ENCODE data around the gene FBXL7. TPM values are rescaled to one million over a fixed set of nuclear protein-coding genes. Genes with fewer than 3 reads are reported as not detected.

FBXL7 gene
- total RNA-seq, 4 donors from 2014 or later, result 1.9 to 5.9 (median 3.0) TPM

DNA sequence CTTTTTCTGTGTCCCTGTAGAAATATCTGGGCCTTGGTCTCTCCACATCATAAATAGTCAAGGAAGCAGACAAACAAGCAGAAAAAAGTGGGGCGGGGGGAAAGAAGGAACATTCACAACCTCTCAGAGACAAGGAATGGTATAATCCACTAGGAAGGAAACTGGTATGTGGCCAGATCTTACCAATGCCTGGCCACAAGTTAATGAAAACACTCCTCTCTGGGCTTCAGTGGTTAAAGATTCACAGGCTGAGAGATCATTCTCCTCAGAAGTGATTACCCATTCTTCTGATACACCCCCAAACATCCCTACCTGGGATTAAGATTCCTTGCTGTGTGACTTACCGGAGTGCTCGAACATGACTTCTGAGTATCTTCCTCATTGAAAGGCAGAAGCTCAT is 389.0 kb downstream of the FBXL7 start:
- WGBS, result 93% methylated on average over 3 of the region's 3 CpGs
- Histone ChIP-seq H3K27ac (no peak overlapping the region), H3K36me3 (no peaks in the 10 kb centered on the region), H3K9me3 (no peaks in the 10 kb centered on the region), H3K4me3 (no peak overlapping the region), H3K4me1 (no peaks in the 10 kb centered on the region), H3K27me3 (no peaks in the 10 kb centered on the region)
- DNase-seq (ENCODE audit: low spot score in 2 of 2), result no peak
- TF ChIP-seq CTCF (IDR thresholded peaks at IDR 0.05) (no peak), POLR2AphosphoS5 (IDR thresholded peaks at IDR 0.05) (no peak), POLR2A (IDR thresholded peaks at IDR 0.05) (no peak), EP300 (IDR thresholded peaks at IDR 0.05) (no peak)

DNA sequence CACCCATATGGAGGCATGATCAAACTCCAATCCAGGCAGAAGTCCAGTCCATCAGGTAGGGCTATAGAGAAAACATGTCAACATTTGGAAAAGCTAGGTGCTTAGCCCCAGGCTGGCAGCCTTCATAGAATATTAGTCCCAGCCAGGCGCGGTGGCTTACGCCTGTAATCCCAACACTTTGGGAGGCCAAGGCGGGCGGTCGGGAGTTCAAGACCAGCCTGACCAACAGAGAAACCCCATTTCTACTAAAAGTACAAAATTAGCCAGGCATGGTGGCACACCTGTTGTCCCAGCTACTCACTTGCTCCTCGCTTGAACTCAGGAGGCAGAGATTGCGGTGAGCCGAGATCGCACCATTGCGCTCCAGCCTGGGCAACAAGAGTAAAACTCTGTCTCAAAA is 393.9 kb downstream of the FBXL7 start:
- no peaks in the 10 kb centered on the region for H3K27me3 ChIP-seq
- no peaks in the 10 kb centered on the region for H3K36me3 ChIP-seq
- no peak for DNase-seq (ENCODE audit: low spot score in 2 of 2)
- no peaks in the 10 kb centered on the region for H3K4me1 ChIP-seq
- WGBS, result 86% methylated on average over 11 of the region's 11 CpGs
- no peak overlapping the region for H3K27ac ChIP-seq
- no peak overlapping the region for H3K4me3 ChIP-seq
- no peaks in the 10 kb centered on the region for H3K9me3 ChIP-seq
- TF ChIP-seq EP300 (IDR thresholded peaks at IDR 0.05), result no peak
- TF ChIP-seq POLR2A (IDR thresholded peaks at IDR 0.05), result no peak
- no peak for TF ChIP-seq POLR2AphosphoS5 (IDR thresholded peaks at IDR 0.05)
- TF ChIP-seq CTCF (IDR thresholded peaks at IDR 0.05), result no peak

DNA sequence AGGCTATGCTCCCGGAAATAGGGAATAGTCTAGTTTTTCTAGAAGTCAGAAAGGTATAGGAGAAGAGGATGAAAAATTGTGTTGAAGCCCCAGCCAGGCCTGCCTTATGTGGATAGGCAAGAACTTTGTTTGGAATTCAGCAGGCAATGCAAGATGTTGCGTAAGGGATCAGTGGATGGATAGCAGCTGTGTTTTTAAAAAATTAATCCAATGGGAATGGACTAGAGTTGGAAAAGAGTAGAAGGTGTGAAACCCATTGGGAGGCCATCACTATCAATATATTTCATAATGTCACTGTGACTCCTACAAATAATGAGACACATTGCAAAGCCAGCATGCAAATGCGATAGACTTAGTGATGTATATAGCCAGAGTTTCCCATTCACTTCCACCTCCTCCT is 397.7 kb downstream of the FBXL7 start:
- H3K36me3 ChIP-seq, result no peaks in the 10 kb centered on the region
- DNase-seq (ENCODE audit: low spot score in 2 of 2), result no peak
- no peaks in the 10 kb centered on the region for H3K4me1 ChIP-seq
- no peak overlapping the region for H3K4me3 ChIP-seq
- no peak overlapping the region for H3K27ac ChIP-seq
- WGBS, result 79% methylated on average over 3 of the region's 3 CpGs
- no peaks in the 10 kb centered on the region for H3K9me3 ChIP-seq
- TF ChIP-seq POLR2A (IDR thresholded peaks at IDR 0.05), result no peak
- no peaks in the 10 kb centered on the region for H3K27me3 ChIP-seq

- DNase-seq (ENCODE audit: low spot score in 2 of 2), result no peak
- no peak overlapping the region for H3K27ac ChIP-seq
- no peak for TF ChIP-seq POLR2AphosphoS5 (IDR thresholded peaks at IDR 0.05)
- no peak for TF ChIP-seq CTCF (IDR thresholded peaks at IDR 0.05)
- no peak for TF ChIP-seq POLR2A (IDR thresholded peaks at IDR 0.05)
- no peak for TF ChIP-seq EP300 (IDR thresholded peaks at IDR 0.05)
- WGBS, result 80% methylated on average over 6 of the region's 6 CpGs
- no peaks in the 10 kb centered on the region for H3K27me3 ChIP-seq
- H3K9me3 ChIP-seq, result no peaks in the 10 kb centered on the region
- no peaks in the 10 kb centered on the region for H3K4me1 ChIP-seq
- no peak overlapping the region for H3K4me3 ChIP-seq
- H3K36me3 ChIP-seq, result no peaks in the 10 kb centered on the region
Measured at GRCh38 chr5:15898641-15899040, 398.7 kb downstream of the FBXL7 start.

- no peaks in the 10 kb centered on the region for H3K27me3 ChIP-seq
- 100% methylated on average over 1 of the region's 1 CpG for WGBS
- no peak for DNase-seq (ENCODE audit: low spot score in 2 of 2)
- H3K4me3 ChIP-seq, result no peak overlapping the region
- TF ChIP-seq POLR2AphosphoS5 (IDR thresholded peaks at IDR 0.05), result no peak
- no peak for TF ChIP-seq EP300 (IDR thresholded peaks at IDR 0.05)
- no peak for TF ChIP-seq CTCF (IDR thresholded peaks at IDR 0.05)
- TF ChIP-seq POLR2A (IDR thresholded peaks at IDR 0.05), result no peak
- no peak overlapping the region for H3K27ac ChIP-seq
- no peaks in the 10 kb centered on the region for H3K9me3 ChIP-seq
- H3K4me1 ChIP-seq, result peaks cover 4% of the 10 kb centered on the region
- H3K36me3 ChIP-seq, result no peaks in the 10 kb centered on the region
Measured at GRCh38 chr5:15899481-15899880, 399.5 kb downstream of the FBXL7 start.

GRCh38 chr5:15901151-15901550 is 401.2 kb downstream of the FBXL7 start:
- Histone ChIP-seq H3K36me3 (no peaks in the 10 kb centered on the region), H3K27me3 (no peaks in the 10 kb centered on the region), H3K4me1 (peaks cover 6% of the 10 kb centered on the region), H3K4me3 (no peak overlapping the region), H3K9me3 (no peaks in the 10 kb centered on the region), H3K27ac (no peak overlapping the region)
- WGBS, result 65% methylated on average over 2 of the region's 2 CpGs
- no peak for DNase-seq (ENCODE audit: low spot score in 2 of 2)
- TF ChIP-seq EP300 (IDR thresholded peaks at IDR 0.05) (no peak), POLR2AphosphoS5 (IDR thresholded peaks at IDR 0.05) (no peak), POLR2A (IDR thresholded peaks at IDR 0.05) (no peak), CTCF (IDR thresholded peaks at IDR 0.05) (no peak)

Data from suprapubic skin (tissue), 4 donors.